Activated CD8-positive, alpha-beta T cell treated with anti-CD3 and anti-CD28 coated beads for 36 hours (primary cell): ENCODE measurements around the gene SMAD5. TPM values are rescaled to one million over a fixed set of nuclear protein-coding genes. Genes with fewer than 3 reads are reported as not detected.

ENCODE experiments used
- ATAC-seq: fragments of 200-7000 bp; cut with Tn5 transposase; one replicate; pipeline ENCODE4 v1.10.0; 2021; ENCODE audit warnings: mild to moderate bottlenecking, moderate library complexity
- CTCF ChIA-PET: fragments of 350-600 bp; sonication (Branson Sonifier 250); formaldehyde crosslinking; loops from one replicate; lab custom pipeline; 2021; ENCODE audit warnings: antibody characterized with exemption; lab: Charles Lee
- POLR2A ChIA-PET: fragments of 350-600 bp; sonication (Branson Sonifier 250); formaldehyde crosslinking; loops from one replicate; lab custom pipeline; 2021; ENCODE audit warnings: antibody characterized with exemption; lab: Charles Lee
- DNase-seq: peaks from one replicate; pipeline ENCODE4 v3.0.0-alpha.2; 2020
- H3K27ac Mint-ChIP-seq: one replicate; pipeline ENCODE4 v1.8.0; 2021; ENCODE audit warnings: mild to moderate bottlenecking, mixed read lengths
- H3K27me3 Mint-ChIP-seq: one replicate; pipeline ENCODE4 v1.8.0; 2021; ENCODE audit warnings: mixed read lengths
- H3K36me3 Mint-ChIP-seq: one replicate; pipeline ENCODE4 v1.8.0; 2021; ENCODE audit warnings: low read depth, mixed read lengths
- H3K4me1 Mint-ChIP-seq: one replicate; pipeline ENCODE4 v1.8.0; 2021; ENCODE audit warnings: low read depth, mixed read lengths
- H3K4me3 Mint-ChIP-seq: one replicate; pipeline ENCODE4 v1.8.0; 2021; ENCODE audit warnings: mild to moderate bottlenecking, moderate library complexity, mixed read lengths
- H3K9me3 Mint-ChIP-seq: one replicate; pipeline ENCODE4 v1.8.0; 2021; ENCODE audit warnings: mixed read lengths
- intact Hi-C: fragments of 100-400 bp; cut with micrococcal nuclease; formaldehyde crosslinking; loops from one replicate; pipeline ENCODE4 v1.10.0; 2022
- total RNA-seq, 2 experiments: library from RNA; stranded (reverse); gene quantifications; one replicate each; pipeline ENCODE4 v1.2.3, GENCODE V29; 2021
- TF ChIP-seq, protein P1 (sequence below): fragments of 200-600 bp; IDR thresholded peaks from one replicate; pipeline ENCODE4 v1.8.0; 2022; ENCODE audit warnings: antibody characterized with exemption, mild to moderate bottlenecking

The SMAD5 gene
- total RNA-seq, 2 experiments from 2014 or later, result 12.4 to 12.5 TPM

DNA sequence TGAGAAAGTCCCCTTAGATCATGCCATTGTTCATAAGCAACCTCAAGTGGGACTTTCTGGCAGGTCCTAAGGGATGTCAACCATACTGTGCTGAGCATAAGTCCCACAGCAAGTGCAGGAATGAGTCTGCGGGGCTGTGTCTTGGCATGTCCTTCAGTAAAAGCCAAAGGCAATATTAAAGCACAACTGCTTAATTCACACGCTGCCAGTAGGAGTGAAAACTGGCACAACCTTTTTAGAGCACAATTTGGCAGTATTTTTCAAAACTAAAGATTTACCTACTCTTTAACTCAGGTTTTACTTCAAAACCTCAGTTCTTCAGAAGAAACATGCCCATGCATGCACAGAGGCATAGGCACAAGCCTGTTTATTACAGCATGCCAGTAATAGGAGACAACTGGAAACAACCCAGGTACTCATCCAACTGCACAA is 24.4 kb upstream of the SMAD5 start:
- TF ChIP-seq, protein P1, sequence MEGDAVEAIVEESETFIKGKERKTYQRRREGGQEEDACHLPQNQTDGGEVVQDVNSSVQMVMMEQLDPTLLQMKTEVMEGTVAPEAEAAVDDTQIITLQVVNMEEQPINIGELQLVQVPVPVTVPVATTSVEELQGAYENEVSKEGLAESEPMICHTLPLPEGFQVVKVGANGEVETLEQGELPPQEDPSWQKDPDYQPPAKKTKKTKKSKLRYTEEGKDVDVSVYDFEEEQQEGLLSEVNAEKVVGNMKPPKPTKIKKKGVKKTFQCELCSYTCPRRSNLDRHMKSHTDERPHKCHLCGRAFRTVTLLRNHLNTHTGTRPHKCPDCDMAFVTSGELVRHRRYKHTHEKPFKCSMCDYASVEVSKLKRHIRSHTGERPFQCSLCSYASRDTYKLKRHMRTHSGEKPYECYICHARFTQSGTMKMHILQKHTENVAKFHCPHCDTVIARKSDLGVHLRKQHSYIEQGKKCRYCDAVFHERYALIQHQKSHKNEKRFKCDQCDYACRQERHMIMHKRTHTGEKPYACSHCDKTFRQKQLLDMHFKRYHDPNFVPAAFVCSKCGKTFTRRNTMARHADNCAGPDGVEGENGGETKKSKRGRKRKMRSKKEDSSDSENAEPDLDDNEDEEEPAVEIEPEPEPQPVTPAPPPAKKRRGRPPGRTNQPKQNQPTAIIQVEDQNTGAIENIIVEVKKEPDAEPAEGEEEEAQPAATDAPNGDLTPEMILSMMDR, result no peak
- CTCF ChIA-PET, result no interaction called here
- DNase-seq (no peak), ATAC-seq (no peak)
- H3K9me3 Mint-ChIP-seq, result no peaks in the 10 kb centered on the region
- intact Hi-C loops, result no loop called here
- no peaks in the 10 kb centered on the region for H3K36me3 Mint-ChIP-seq
- POLR2A ChIA-PET, result no interaction called here
- no peak overlapping the region for H3K27ac Mint-ChIP-seq
- no peaks in the 10 kb centered on the region for H3K27me3 Mint-ChIP-seq
- no peaks in the 10 kb centered on the region for H3K4me1 Mint-ChIP-seq
- H3K4me3 Mint-ChIP-seq, result no peak overlapping the region

DNA sequence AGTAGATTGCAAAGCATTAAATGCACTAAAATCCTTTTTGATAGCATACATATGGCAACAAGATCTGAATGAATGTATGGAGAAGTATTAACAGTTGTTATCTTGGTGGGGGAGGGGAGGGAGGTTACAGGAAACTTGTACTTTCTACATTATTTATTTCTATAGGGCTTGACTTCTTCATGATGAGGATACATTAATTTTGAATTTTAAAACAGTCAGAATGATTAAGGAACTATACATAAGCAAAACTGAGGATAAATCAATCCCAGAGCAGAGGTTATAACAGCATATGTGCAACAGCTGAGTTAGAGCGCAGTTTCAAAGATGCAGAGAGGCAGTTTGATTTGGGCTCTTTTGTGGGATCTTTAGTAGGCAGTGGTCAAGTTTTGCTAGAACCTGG is 23.9 kb upstream of the SMAD5 start:
- CTCF ChIA-PET, result no interaction called here
- Mint-ChIP-seq H3K27me3 (no peaks in the 10 kb centered on the region), H3K4me1 (no peaks in the 10 kb centered on the region), H3K36me3 (no peaks in the 10 kb centered on the region), H3K9me3 (no peaks in the 10 kb centered on the region), H3K27ac (no peak overlapping the region), H3K4me3 (no peak overlapping the region)
- TF ChIP-seq, protein P1, result no peak
- intact Hi-C loops, result no loop called here
- POLR2A ChIA-PET, result no interaction called here
- DNase-seq, result no peak
- ATAC-seq, result no peak

DNA sequence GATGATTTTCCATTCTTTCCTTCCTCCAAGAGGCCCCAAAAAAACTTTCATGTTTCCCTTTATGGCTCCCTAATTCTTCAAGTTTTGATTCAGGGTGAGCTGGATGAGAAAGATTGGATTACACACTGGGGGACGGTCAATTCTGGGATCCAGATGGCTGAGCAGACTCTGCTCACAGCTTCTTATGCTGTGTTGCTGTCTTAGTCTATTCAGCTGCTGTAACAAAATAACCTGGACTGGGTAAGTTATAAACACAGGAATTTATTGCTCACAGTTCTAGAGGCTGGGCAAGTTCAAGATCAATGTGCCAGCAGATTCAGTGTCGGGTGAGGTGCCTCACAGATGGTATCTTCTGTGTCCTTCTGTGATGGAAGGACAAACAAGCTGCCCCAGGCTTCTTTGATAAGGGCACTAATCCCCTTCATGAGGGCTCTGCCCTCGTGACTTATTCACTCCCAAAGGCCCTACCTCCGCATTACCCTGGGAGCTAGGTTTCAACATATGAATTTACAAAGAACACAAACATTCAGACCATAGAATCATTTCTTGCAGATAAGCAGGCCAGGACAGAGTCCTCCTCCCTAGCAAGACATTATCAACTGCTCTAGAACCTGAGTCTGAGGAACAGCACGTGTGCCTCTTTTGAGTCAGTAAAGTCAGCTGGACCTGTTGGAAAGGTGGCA is 23.1 kb upstream of the SMAD5 start:
- TF ChIP-seq, protein P1, result no peak
- H3K27ac Mint-ChIP-seq, result no peak overlapping the region
- intact Hi-C loops, result no loop called here
- CTCF ChIA-PET, result interaction anchor here (1.5 kb wide), 1 partner anchor 23 kb away, joined by 3 read pairs; the partner anchor contains the start of gene SMAD5
- H3K4me1 Mint-ChIP-seq, result no peaks in the 10 kb centered on the region
- POLR2A ChIA-PET, result no interaction called here
- DNase-seq (no peak), ATAC-seq (no peak)
- H3K36me3 Mint-ChIP-seq, result no peaks in the 10 kb centered on the region
- H3K9me3 Mint-ChIP-seq, result no peaks in the 10 kb centered on the region
- no peaks in the 10 kb centered on the region for H3K27me3 Mint-ChIP-seq
- H3K4me3 Mint-ChIP-seq, result no peak overlapping the region

DNA sequence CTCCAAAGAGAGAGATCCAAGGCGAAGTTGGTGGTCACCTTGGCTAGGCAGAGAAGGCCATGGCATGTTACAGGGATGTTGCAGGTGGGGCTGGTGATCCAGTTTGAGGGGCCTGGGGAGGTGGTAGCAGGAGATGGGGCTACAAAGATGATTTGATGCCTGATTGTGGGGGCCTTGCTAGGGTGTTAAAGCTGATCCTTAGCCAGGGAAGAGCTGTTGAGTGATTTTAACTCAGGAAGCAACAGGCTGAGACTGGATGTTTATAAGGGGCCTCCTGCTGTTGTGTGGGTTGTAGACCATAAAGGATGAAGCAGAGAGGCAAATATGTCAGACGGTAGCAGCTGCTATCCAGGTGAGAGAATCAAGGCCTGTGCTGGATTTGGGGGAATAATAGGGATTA is 19.0 kb upstream of the SMAD5 start:
- H3K9me3 Mint-ChIP-seq, result no peaks in the 10 kb centered on the region
- H3K4me1 Mint-ChIP-seq, result no peaks in the 10 kb centered on the region
- ChIA-PET POLR2A (interaction anchor here (1.2 kb wide), 1 partner anchor 10 kb away, joined by 5 read pairs; no protein-coding TSS in a partner anchor), CTCF (no interaction called here)
- TF ChIP-seq, protein P1, result no peak
- H3K36me3 Mint-ChIP-seq, result no peaks in the 10 kb centered on the region
- ATAC-seq (no peak), DNase-seq (no peak)
- intact Hi-C loops, result no loop called here
- peaks cover 1% of the 10 kb centered on the region for H3K27me3 Mint-ChIP-seq
- no peak overlapping the region for H3K27ac Mint-ChIP-seq
- H3K4me3 Mint-ChIP-seq, result no peak overlapping the region

DNA sequence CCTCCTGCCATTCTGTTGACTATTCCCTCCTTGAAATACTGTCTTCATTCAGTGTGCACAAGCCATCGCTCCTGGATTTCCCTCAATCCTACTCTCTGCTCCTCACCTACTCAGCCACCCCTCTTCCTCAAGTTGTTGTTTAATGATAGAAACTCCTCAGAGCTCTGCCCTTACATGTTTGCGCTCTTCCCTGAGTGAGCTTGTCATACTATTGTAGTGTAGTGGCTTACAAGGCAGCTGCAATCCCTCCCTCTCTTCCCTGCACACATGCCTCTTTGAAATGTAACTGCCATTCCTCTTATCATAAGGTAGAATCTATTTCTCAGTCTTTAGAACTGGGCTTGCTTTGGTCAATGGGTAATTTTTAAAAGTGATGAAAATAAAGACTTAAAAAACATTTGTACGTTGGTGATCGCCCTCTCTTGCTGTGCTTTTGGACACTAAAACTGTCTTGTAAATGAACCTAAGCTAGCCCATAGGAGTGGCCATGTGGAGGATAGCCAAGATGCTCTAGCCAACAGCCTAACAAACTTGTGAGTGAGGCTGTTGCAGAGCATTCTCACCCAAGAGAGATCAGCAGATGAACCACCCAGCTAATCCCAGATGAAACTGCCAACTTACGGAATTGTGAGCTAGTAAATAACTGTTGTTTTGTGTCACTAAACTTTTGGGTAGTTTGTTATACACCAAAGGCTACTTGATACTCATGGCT is 18.1 kb upstream of the SMAD5 start:
- Mint-ChIP-seq H3K4me3 (no peak overlapping the region), H3K4me1 (no peaks in the 10 kb centered on the region), H3K27me3 (peaks cover 1% of the 10 kb centered on the region), H3K36me3 (no peaks in the 10 kb centered on the region), H3K9me3 (no peaks in the 10 kb centered on the region), H3K27ac (no peak overlapping the region)
- intact Hi-C loops, result no loop called here
- CTCF ChIA-PET, result interaction anchor here (1.2 kb wide), 1 partner anchor 9 kb away, joined by 5 read pairs; no protein-coding TSS in a partner anchor
- POLR2A ChIA-PET, result no interaction called here
- no peak for ATAC-seq
- DNase-seq, result no peak
- TF ChIP-seq, protein P1, result no peak
